Sigmoid colon (tissue), 3 donors: ENCODE measurements around the gene RNF125.
"Not testable (repeated sequence)": the region's sequence is repeated elsewhere in the genome, so short reads cannot be mapped to it uniquely, and the experiment has no call there.

Experiments
- POLR2A ChIP-seq, 2 donors: fragments of 450-650 bp; IDR thresholded peaks; one replicate each; pipeline ENCODE4 v1.6.1; 2016; ENCODE audit warnings: antibody characterized with exemption in 2 of 2, mild to moderate bottlenecking in 2 of 2, moderate library complexity in 2 of 2
- TF ChIP-seq, protein P1 (sequence below), 4 experiments: fragments of 450-650 bp in 3 of 4; fragments of 200-600 bp in 1 of 4; IDR thresholded peaks; one replicate each; pipeline ENCODE4 v1.5.1; 2016 to 2019; ENCODE audit warnings: antibody characterized with exemption in 4 of 4, mild to moderate bottlenecking in 3 of 4, moderate library complexity in 2 of 4

DNA sequence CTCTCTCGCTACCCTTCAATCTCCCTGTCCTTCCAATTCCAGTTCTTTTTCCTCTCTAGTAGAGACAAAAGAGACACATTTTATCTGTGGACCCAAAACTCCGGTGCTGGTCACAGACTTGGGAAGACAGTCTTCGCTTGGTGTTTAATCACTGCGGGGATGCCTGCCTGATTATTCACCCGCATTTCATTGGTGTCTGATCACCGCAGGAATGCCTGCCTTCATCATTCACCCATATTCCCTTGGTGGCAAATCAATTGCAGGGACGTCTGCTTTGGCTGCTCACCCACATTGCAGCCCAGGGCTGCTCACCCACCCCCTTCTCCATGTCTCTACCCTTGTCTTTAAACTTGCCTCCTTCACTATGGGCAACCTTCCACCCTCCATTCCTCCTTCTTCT is 17.5 kb upstream of the RNF125 start:
- TF ChIP-seq, protein P1, sequence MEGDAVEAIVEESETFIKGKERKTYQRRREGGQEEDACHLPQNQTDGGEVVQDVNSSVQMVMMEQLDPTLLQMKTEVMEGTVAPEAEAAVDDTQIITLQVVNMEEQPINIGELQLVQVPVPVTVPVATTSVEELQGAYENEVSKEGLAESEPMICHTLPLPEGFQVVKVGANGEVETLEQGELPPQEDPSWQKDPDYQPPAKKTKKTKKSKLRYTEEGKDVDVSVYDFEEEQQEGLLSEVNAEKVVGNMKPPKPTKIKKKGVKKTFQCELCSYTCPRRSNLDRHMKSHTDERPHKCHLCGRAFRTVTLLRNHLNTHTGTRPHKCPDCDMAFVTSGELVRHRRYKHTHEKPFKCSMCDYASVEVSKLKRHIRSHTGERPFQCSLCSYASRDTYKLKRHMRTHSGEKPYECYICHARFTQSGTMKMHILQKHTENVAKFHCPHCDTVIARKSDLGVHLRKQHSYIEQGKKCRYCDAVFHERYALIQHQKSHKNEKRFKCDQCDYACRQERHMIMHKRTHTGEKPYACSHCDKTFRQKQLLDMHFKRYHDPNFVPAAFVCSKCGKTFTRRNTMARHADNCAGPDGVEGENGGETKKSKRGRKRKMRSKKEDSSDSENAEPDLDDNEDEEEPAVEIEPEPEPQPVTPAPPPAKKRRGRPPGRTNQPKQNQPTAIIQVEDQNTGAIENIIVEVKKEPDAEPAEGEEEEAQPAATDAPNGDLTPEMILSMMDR (IDR thresholded peaks at IDR 0.05), result not testable (repeated sequence)
- TF ChIP-seq POLR2A (IDR thresholded peaks at IDR 0.05), result not testable (repeated sequence)
